ENCODE results near the gene KIR2DL1. TPM values are rescaled to one million over a fixed set of nuclear protein-coding genes. Genes with fewer than 3 reads are reported as not detected.
"Not testable (repeated sequence)": the region's sequence is repeated elsewhere in the genome, so short reads cannot be mapped to it uniquely, and the experiment has no call there.

Gene KIR2DL1
- total RNA-seq, result not detected

GRCh38 chr19:54769646-54770045, at the start of gene KIR2DL1:
TSS of gene KIR2DL1 (plus strand) at chr19:54769793. CDS start at chr19:54769851, 58 bp downstream.
- not testable (repeated sequence) for H3K27ac ChIP-seq, H3K36me3 ChIP-seq, DNase-seq, H3K4me3 ChIP-seq, H3K4me1 ChIP-seq, H3K9me3 ChIP-seq, H3K27me3 ChIP-seq

DNA sequence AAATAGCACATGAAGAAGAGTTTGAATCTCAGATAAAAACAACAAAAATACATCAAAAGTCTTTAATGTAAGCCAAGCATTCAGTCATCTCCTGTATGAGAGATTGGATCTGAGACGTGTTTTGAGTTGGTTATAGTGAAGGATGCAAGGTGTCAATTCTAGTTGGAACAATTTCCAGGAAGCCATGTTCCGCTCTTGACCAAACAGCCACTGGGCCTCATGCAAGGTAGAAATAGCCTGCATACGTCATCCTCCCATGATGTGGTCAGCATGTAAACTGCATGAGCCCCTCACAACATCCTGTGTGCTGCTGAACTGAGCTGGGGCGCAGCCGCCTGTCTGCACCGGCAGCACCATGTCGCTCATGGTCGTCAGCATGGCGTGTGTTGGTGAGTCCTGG, 45.5 kb upstream of the KIR2DL1 start, which contains the start of gene KIR3DL3:
Gene KIR3DL3 (plus strand): TSS at position 301 of the 400 bp plus-strand sequence. CDS start 55 bp downstream, at position 356.
- Histone ChIP-seq H3K36me3 (no peaks in the 10 kb centered on the region), H3K4me1 (no peaks in the 10 kb centered on the region), H3K27me3 (no peaks in the 10 kb centered on the region), H3K4me3 (no peak within 1 kb of the TSS), H3K9me3 (peaks cover 0 to 7% (median 0%) of the 10 kb centered on the region in 4 donors), H3K27ac (no peak within 1 kb of the TSS)
- no peak for TF ChIP-seq CTCF (IDR thresholded peaks at IDR 0.05)
- no peak for TF ChIP-seq POLR2A (IDR thresholded peaks at IDR 0.05)
- DNase-seq, result no peak

DNA sequence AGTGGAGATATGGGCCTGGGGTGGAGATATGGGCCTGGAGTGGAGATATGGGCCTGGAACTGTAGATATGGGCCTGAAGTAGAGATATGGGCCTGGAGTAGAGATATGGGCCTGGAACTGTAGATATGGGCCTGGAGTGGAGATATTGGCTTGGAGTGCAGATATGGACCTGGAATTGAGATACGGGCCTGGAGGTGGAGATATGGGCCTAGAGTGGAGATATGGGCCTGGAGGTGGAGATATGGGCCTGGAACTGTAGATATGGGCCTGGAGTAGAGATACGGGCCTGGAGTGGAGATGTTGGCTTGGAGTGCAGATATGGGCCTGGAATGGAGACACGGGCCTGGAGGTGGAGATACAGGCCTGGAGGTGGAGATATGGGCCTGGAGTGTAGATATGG, 44.9 kb upstream of the KIR2DL1 start:
- H3K27me3 ChIP-seq, result no peaks in the 10 kb centered on the region
- H3K9me3 ChIP-seq, result peaks cover 0 to 7% (median 0%) of the 10 kb centered on the region in 4 donors
- no peak for TF ChIP-seq POLR2A (IDR thresholded peaks at IDR 0.05)
- no peak for DNase-seq
- H3K4me1 ChIP-seq, result no peaks in the 10 kb centered on the region
- no peak overlapping the region for H3K27ac ChIP-seq
- H3K36me3 ChIP-seq, result no peaks in the 10 kb centered on the region
- no peak overlapping the region for H3K4me3 ChIP-seq

DNA sequence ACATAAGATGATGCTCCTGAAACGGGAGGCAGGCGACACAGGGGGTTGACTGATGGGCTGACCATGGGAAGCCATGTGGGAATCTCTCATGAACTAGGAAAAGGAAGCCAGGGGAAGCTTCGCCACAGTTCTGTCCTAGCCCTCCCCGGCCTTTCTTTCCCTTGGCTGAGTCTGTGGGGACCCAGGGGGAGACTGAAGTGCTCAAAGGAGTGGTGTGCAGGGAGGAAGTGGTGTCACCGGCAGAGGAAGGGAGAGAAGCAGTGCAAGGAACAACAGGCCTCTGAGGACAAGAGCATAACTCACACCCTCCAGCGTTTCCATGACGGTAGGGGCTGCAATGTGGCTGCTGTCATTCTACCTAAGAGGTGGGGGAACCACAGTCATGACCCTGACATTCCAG, 44.3 kb upstream of the KIR2DL1 start:
- no peak overlapping the region for H3K27ac ChIP-seq
- DNase-seq, result peak in 1 of 3 donors; percentile 8
- TF ChIP-seq POLR2A (IDR thresholded peaks at IDR 0.05) (no peak), CTCF (IDR thresholded peaks at IDR 0.05) (no peak)

DNA sequence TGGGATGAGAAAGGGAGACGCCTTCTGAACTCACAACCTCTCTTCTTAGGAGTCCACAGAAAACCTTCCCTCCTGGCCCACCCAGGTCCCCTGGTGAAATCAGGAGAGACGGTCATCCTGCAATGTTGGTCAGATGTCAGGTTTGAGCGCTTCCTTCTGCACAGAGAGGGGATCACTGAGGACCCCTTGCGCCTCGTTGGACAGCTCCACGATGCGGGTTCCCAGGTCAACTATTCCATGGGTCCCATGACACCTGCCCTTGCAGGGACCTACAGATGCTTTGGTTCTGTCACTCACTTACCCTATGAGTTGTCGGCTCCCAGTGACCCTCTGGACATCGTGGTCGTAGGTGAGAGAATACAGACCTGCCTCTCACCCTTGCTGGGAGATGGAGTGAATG, 42.0 kb upstream of the KIR2DL1 start:
- H3K4me1 ChIP-seq, result no peaks in the 10 kb centered on the region
- no peak overlapping the region for H3K4me3 ChIP-seq
- H3K36me3 ChIP-seq, result no peaks in the 10 kb centered on the region
- no peaks in the 10 kb centered on the region for H3K9me3 ChIP-seq
- peak in 1 of 3 donors; percentile 11 for DNase-seq
- no peak overlapping the region for H3K27ac ChIP-seq
- H3K27me3 ChIP-seq, result no peaks in the 10 kb centered on the region
- TF ChIP-seq POLR2A (IDR thresholded peaks at IDR 0.05) (no peak), CTCF (IDR thresholded peaks at IDR 0.05) (no peak)

More for the DNA sequence above, 44.3 kb upstream of the KIR2DL1 start:
- Histone ChIP-seq H3K4me3 (no peak overlapping the region), H3K36me3 (no peaks in the 10 kb centered on the region), H3K9me3 (peaks cover 0 to 7% (median 0%) of the 10 kb centered on the region in 4 donors), H3K27me3 (no peaks in the 10 kb centered on the region), H3K4me1 (no peaks in the 10 kb centered on the region)

- no peaks in the 10 kb centered on the region for H3K4me1 ChIP-seq
- H3K27ac ChIP-seq, result no peak overlapping the region
- H3K36me3 ChIP-seq, result no peaks in the 10 kb centered on the region
- no peak for TF ChIP-seq POLR2A (IDR thresholded peaks at IDR 0.05)
- no peak for TF ChIP-seq CTCF (IDR thresholded peaks at IDR 0.05)
- DNase-seq, result peak in 1 of 3 donors; percentile 11
- H3K27me3 ChIP-seq, result no peaks in the 10 kb centered on the region
- H3K4me3 ChIP-seq, result no peak overlapping the region
- no peaks in the 10 kb centered on the region for H3K9me3 ChIP-seq
These were observed 41.4 kb upstream of the KIR2DL1 start for GRCh38 chr19:54728167-54728566.

Data from Peyer's patch (tissue), 4 donors.